SK-N-SH (cell line): ENCODE data around the gene GPR87.

Experiments used
- CHD2 ChIP-seq: fragments of 150-350 bp; IDR thresholded peaks from 2 replicates; pipeline ENCODE4 v1.6.1; 2018; ENCODE audit warnings: low read length; ENCODE audit not compliant: partially characterized antibody
- EZH2phosphoT487 ChIP-seq: fragments of 200-600 bp; sonication (generic); IDR thresholded peaks from 2 replicates; pipeline ENCODE4 v1.6.1; 2017; ENCODE audit warnings: low read depth, mixed run types, mild to moderate bottlenecking, antibody characterized with exemption, moderate library complexity, borderline replicate concordance
- POLR2AphosphoS5 ChIP-seq: IDR thresholded peaks from 2 replicates; pipeline ENCODE4 v1.6.1; 2012; ENCODE audit warnings: low read depth, low read length
- RCOR1 ChIP-seq: fragments of 150-350 bp; IDR thresholded peaks from 2 replicates; pipeline ENCODE4 v1.6.1; 2017; ENCODE audit warnings: antibody characterized with exemption, low read length

GRCh38 chr3:151265166-151265565, 51.5 kb downstream of the GPR87 start:
- no peak for TF ChIP-seq EZH2phosphoT487
- TF ChIP-seq POLR2AphosphoS5, result no peak
- no peak for TF ChIP-seq CHD2
- TF ChIP-seq RCOR1, result no peak
